ENCODE results near the gene ATP9B.
A peak's percentile ranks its signal among the peaks of the same experiment; 100 is the strongest.

The ATP9B gene

DNA sequence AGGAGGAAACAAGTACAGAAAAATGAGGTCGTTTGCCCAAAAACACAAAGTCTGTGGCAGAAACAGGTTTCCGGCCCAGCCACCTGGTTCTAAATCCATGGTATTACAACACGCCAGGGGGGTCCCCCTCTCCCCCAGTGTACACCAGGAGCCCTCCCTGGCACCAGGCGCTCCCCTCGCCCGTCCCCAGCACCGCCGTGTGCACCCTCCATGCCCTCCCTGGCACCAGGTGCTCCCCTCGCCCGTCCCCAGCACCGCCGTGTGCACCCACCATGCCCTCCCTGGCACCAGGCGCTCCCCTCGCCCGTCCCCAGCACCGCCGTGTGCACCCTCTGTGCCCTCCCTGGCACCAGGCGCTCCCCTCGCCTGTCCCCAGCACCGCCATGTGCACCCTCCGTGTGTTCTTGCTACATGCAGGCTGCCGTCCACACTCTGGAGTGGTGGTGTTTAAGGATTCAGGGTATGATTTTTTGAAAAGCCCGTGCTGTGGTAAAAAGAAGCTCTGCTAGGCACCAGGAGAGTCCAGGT, 266.7 kb downstream of the ATP9B start:
- TF ChIP-seq, protein P1, sequence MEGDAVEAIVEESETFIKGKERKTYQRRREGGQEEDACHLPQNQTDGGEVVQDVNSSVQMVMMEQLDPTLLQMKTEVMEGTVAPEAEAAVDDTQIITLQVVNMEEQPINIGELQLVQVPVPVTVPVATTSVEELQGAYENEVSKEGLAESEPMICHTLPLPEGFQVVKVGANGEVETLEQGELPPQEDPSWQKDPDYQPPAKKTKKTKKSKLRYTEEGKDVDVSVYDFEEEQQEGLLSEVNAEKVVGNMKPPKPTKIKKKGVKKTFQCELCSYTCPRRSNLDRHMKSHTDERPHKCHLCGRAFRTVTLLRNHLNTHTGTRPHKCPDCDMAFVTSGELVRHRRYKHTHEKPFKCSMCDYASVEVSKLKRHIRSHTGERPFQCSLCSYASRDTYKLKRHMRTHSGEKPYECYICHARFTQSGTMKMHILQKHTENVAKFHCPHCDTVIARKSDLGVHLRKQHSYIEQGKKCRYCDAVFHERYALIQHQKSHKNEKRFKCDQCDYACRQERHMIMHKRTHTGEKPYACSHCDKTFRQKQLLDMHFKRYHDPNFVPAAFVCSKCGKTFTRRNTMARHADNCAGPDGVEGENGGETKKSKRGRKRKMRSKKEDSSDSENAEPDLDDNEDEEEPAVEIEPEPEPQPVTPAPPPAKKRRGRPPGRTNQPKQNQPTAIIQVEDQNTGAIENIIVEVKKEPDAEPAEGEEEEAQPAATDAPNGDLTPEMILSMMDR (IDR thresholded peaks at IDR 0.05; ENCODE audit: insufficient read depth, missing control alignments), result no peak
- FAIRE-seq, result no peak
- DNase-seq (ENCODE audit: insufficient read length, low spot score), result no peak

GRCh38 chr18:79336556-79337142, 267.5 kb downstream of the ATP9B start:
- no peak for DNase-seq (ENCODE audit: insufficient read length, low spot score)
- FAIRE-seq, result no peak
- TF ChIP-seq, protein P1 (IDR thresholded peaks at IDR 0.05; ENCODE audit: insufficient read depth, missing control alignments), result no peak

DNA sequence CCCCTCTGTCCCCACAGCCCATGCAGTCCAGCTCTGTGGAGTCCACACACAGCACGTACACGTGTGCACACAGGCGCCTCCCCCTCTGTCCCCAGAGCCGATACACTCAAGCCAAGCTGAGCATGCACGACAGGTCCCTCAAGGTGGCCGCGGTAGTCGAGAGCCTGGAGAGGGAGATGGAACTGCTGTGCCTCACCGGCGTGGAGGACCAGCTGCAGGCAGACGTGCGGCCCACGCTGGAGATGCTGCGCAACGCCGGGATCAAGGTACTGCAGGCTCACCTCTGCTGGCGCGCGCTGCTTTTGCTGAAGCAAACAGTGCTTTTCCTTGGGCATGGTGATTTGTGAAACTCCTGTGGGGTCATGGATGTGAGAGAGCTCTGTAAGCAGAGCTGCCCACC, 268.0 kb downstream of the ATP9B start:
- no peak for FAIRE-seq

GRCh38 chr18:79337620-79338019, 268.4 kb downstream of the ATP9B start:
- FAIRE-seq (no peak), DNase-seq (ENCODE audit: insufficient read length, low spot score) (no peak)

More for the DNA sequence above, 268.0 kb downstream of the ATP9B start:
- TF ChIP-seq, protein P1 (IDR thresholded peaks at IDR 0.05; ENCODE audit: insufficient read depth, missing control alignments), result no peak
- DNase-seq (ENCODE audit: insufficient read length, low spot score), result no peak

DNA sequence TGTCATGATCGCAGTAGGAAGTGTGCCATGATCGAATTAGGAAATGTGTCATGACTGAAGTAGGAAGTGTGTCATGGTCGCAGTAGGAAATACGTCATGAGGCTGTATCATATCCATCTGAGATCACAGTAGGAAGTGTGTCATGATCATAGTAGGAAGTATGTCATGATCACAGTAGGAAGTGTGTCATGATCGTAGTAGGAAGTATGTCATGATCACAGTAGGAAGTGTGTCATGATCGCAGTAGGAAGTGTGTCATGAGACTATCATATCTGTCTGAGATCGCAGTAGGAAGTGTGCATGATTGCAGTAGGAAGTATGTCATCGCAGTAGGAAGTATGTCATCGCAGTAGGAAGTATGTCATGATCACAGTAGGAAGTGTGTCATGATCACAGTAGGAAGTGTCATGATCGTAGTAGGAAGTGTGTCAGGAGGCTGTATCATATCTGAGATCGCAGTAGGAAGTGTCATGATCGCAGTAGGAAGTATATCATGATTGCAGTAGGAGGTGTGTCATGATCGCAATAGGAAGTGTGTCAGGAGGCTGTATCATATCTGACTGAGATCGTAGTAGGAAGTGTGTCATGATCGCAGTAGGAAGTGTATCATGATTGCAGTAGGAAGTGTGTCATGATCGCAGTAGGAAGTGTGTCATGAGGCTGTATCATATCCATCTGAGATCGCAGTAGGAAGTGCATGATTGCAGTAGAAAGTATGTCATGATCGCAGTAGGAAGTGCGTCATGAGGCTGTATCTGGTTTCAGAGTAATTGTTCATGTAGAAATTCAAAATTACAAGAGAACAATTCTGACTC, 270.1 kb downstream of the ATP9B start:
- FAIRE-seq (peak; percentile 82), DNase-seq (ENCODE audit: insufficient read length, low spot score) (no peak)
- TF ChIP-seq, protein P1 (IDR thresholded peaks at IDR 0.05; ENCODE audit: insufficient read depth, missing control alignments), result no peak

More at GRCh38 chr18:79337620-79338019, 268.4 kb downstream of the ATP9B start:
- TF ChIP-seq, protein P1 (IDR thresholded peaks at IDR 0.05; ENCODE audit: insufficient read depth, missing control alignments), result no peak

GRCh38 chr18:79343567-79344207, 274.5 kb downstream of the ATP9B start:
- TF ChIP-seq, protein P1 (IDR thresholded peaks at IDR 0.05; ENCODE audit: insufficient read depth, missing control alignments), result no peak
- no peak for FAIRE-seq

More at GRCh38 chr18:79343567-79344207, 274.5 kb downstream of the ATP9B start:
- DNase-seq (ENCODE audit: insufficient read length, low spot score), result no peak

All from D721Med (cell line).